Activated T-cell treated with anti-CD3 and anti-CD28 coated beads, Interleukin-2, amount 50 U/mL, for 4 hours (primary cell): Measurements from ENCODE around the gene PLSCR2. TPM values are rescaled to one million over a fixed set of nuclear protein-coding genes. Genes with fewer than 3 reads are reported as not detected.
"Not testable (repeated sequence)": the region's sequence is repeated elsewhere in the genome, so short reads cannot be mapped to it uniquely, and the experiment has no call there.

Experiments
- ATAC-seq, 2 donors: fragments of 200-7000 bp; cut with Tn5 transposase; one replicate each; pipeline ENCODE4 v1.10.0; 2021
- DNase-seq: peaks from one replicate; pipeline ENCODE4 v3.0.0-alpha.2; 2020
- H3K27me3 Mint-ChIP-seq: one replicate; pipeline ENCODE4 v1.8.0; 2021; ENCODE audit warnings: low read depth, mixed read lengths
- H3K36me3 Mint-ChIP-seq: one replicate; pipeline ENCODE4 v1.8.0; 2022; ENCODE audit warnings: mixed read lengths; ENCODE audit not compliant: insufficient read depth
- H3K4me1 Mint-ChIP-seq: one replicate; pipeline ENCODE4 v1.8.0; 2021; ENCODE audit warnings: low read depth, mixed read lengths
- H3K4me3 Mint-ChIP-seq: one replicate; pipeline ENCODE4 v1.8.0; 2021; ENCODE audit warnings: mild to moderate bottlenecking, moderate library complexity, mixed read lengths
- H3K9me3 Mint-ChIP-seq: one replicate; pipeline ENCODE4 v1.8.0; 2021; ENCODE audit warnings: mixed read lengths
- total RNA-seq, 3 donors: library from RNA; stranded (reverse); gene quantifications; one replicate each; pipeline ENCODE4 v1.2.1, GENCODE V29; 2021

PLSCR2 gene
- total RNA-seq, 3 donors from 2014 or later: 0.26 TPM; not detected in 2

- DNase-seq (no peak), ATAC-seq (peak; percentile 62 to 77)
- Mint-ChIP-seq H3K36me3 (peaks cover 3% of the 10 kb centered on the region), H3K4me1 (peaks cover 4% of the 10 kb centered on the region), H3K4me3 (peak overlapping the region; percentile 74), H3K27me3 (peaks cover 4% of the 10 kb centered on the region), H3K9me3 (peaks cover under 1% of the 10 kb centered on the region)
These were observed 28.8 kb upstream of the PLSCR2 start for GRCh38 chr3:146498002-146498736.

DNA sequence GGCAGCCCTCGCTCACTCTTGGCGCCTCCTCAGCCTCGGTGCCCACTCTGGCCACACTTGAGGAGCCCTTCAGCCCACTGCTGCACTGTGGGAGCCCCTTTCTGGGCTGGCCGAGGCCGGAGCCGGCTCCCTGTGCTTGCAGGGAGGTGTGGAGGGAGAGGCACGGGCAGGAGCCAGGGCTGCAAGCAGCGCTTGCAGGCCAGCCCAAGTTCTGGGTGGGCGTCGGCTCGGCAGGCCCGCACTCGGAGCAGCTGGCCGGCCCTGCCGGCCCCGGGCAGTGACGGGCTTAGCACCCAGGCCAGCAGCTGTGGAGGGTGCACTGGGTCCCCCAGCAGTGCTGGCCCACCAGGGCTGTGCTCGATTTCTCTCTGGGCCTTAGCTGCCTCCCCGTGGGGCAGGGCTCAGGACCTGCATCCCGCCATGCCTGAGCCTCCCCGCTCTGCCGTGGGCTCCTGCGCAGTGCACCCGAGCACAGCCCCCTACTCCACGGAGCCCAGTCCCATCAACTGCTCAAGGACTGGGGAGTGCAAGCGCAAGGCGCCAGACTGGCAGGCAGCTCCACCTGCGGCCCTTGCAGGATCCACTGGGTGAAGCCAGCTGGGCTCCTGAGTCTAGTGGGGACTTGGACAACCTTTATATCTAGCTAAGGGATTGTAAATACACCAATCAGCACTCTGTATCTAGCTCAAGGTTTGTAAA, 27.9 kb upstream of the PLSCR2 start:
- not testable (repeated sequence) for DNase-seq, H3K27me3 Mint-ChIP-seq, H3K4me3 Mint-ChIP-seq, H3K36me3 Mint-ChIP-seq, H3K4me1 Mint-ChIP-seq, H3K9me3 Mint-ChIP-seq, ATAC-seq

- no peaks in the 10 kb centered on the region for H3K36me3 Mint-ChIP-seq
- peaks cover 9% of the 10 kb centered on the region for H3K27me3 Mint-ChIP-seq
- H3K9me3 Mint-ChIP-seq: peaks cover 13% of the 10 kb centered on the region
- DNase-seq: no peak
- ATAC-seq: no peak
- H3K4me3 Mint-ChIP-seq: no peak overlapping the region
- peaks cover 4% of the 10 kb centered on the region for H3K4me1 Mint-ChIP-seq
These were observed 27.4 kb upstream of the PLSCR2 start for GRCh38 chr3:146496726-146497125.

GRCh38 chr3:146496251-146496650, 26.9 kb upstream of the PLSCR2 start:
- ATAC-seq: no peak
- Mint-ChIP-seq H3K4me1 (peaks cover 4% of the 10 kb centered on the region), H3K4me3 (no peak overlapping the region), H3K27me3 (peaks cover 9% of the 10 kb centered on the region), H3K9me3 (peaks cover 17% of the 10 kb centered on the region), H3K36me3 (no peaks in the 10 kb centered on the region)
- DNase-seq: no peak

DNA sequence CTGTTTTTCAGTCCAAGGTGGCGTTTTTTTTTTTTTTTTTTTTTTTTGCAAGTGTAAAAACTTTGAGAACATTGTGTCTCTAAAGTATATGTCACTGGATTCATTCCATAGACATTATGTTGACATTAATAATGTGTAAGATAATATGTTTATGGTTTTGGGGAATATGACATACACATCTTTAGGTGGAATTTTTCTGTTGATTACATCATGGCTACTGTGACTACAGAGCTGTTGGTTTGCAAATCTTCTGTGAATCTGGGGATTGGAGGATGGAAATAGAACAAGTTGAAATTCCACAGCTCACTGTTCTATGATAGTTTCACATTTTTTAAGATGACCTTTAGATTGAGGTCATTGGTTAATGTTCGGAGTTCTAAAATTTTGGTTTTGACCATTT, 24.4 kb upstream of the PLSCR2 start:
- H3K27me3 Mint-ChIP-seq: peaks cover 9% of the 10 kb centered on the region
- peaks cover 36% of the 10 kb centered on the region for H3K9me3 Mint-ChIP-seq
- H3K4me3 Mint-ChIP-seq: no peak overlapping the region
- H3K4me1 Mint-ChIP-seq: peaks cover 4% of the 10 kb centered on the region
- H3K36me3 Mint-ChIP-seq: no peaks in the 10 kb centered on the region
- ATAC-seq (no peak), DNase-seq (no peak)

GRCh38 chr3:146493221-146493620, 23.9 kb upstream of the PLSCR2 start:
- DNase-seq (no peak), ATAC-seq (no peak)
- H3K36me3 Mint-ChIP-seq: no peaks in the 10 kb centered on the region
- H3K4me3 Mint-ChIP-seq: no peak overlapping the region
- H3K27me3 Mint-ChIP-seq: peaks cover 9% of the 10 kb centered on the region
- H3K9me3 Mint-ChIP-seq: peaks cover 37% of the 10 kb centered on the region
- H3K4me1 Mint-ChIP-seq: peaks cover 2% of the 10 kb centered on the region

- H3K9me3 Mint-ChIP-seq: peaks cover 40% of the 10 kb centered on the region
- H3K4me1 Mint-ChIP-seq: no peaks in the 10 kb centered on the region
- peaks cover 14% of the 10 kb centered on the region for H3K27me3 Mint-ChIP-seq
- H3K4me3 Mint-ChIP-seq: no peak overlapping the region
- DNase-seq: no peak
- ATAC-seq: no peak
- no peaks in the 10 kb centered on the region for H3K36me3 Mint-ChIP-seq
These were observed 21.9 kb upstream of the PLSCR2 start for GRCh38 chr3:146491303-146491702.

- no peak for ATAC-seq
- Mint-ChIP-seq H3K4me1 (no peaks in the 10 kb centered on the region), H3K27me3 (peaks cover 17% of the 10 kb centered on the region), H3K4me3 (no peak overlapping the region), H3K9me3 (peaks cover 30% of the 10 kb centered on the region), H3K36me3 (peaks cover 2% of the 10 kb centered on the region)
- no peak for DNase-seq
These were observed 15.9 kb upstream of the PLSCR2 start for GRCh38 chr3:146485297-146485696.

GRCh38 chr3:146476094-146476740, 6.9 kb upstream of the PLSCR2 start:
- Mint-ChIP-seq H3K9me3 (no peaks in the 10 kb centered on the region), H3K4me3 (no peak overlapping the region), H3K27me3 (peaks cover 27% of the 10 kb centered on the region), H3K36me3 (no peaks in the 10 kb centered on the region), H3K4me1 (no peaks in the 10 kb centered on the region)
- ATAC-seq (no peak), DNase-seq (no peak)

DNA sequence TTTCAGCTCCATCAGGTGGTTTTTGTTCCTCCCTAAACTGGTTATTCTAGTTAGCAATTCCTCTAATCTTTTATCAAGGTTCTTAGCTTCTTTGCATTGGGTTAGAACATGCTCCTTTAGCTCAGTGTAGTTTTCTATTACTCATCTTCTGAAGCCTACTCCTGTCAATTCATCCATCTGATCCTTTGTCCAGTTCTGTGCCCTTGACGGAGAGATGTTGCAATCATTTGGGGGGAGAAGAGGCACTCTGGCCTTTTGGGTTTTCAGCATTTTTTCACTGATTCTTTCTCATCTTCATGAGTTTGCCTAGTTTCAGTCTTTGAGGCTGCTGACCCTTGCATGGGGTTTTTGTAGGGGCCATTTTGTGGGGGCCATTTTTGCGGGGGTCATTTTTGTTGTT, 5.6 kb upstream of the PLSCR2 start:
- H3K36me3 Mint-ChIP-seq, H3K9me3 Mint-ChIP-seq, H3K4me3 Mint-ChIP-seq, ATAC-seq, H3K4me1 Mint-ChIP-seq, DNase-seq: not testable (repeated sequence)
- peaks cover 22% of the 10 kb centered on the region for H3K27me3 Mint-ChIP-seq

DNA sequence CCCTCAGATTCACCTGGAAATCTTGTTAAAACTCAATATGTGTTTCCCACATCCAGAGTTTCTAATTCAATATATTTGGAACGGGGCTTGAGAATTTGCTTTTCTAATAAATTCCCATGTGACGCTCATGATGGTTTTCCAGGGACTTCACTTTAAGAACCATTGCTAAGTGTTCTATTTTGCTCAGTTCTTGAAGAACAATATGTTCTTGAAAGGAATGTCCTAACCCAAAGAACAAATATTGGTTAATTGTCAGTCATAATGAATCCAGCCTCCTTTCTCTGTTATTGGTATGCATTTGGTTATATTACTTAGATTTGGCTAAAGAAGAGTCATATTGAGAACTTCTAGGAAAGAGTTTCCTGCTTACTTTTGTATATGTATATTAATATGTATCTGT, 4.4 kb upstream of the PLSCR2 start:
- H3K4me1 Mint-ChIP-seq: peaks cover 2% of the 10 kb centered on the region
- no peaks in the 10 kb centered on the region for H3K36me3 Mint-ChIP-seq

DNA sequence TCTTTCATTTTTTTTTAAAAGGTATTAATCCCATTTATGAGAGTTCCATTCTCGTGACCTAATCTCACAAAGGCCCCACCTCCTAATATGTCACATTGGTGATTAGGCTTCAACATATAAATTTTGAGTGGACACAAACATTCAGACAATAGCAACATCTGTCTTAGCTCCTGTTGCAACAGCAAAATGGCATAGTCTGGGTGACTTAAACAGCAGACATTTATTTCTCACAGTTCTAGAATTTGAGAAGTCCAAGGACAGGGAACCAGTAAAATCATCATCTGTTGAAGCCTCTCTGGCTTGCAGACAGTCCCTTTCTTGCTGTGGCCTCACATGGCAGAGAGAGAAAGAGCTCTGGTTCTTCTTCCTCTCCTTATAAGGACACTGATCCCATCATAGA, 3.2 kb upstream of the PLSCR2 start:
- DNase-seq: no peak
- Mint-ChIP-seq H3K27me3 (peaks cover 9% of the 10 kb centered on the region), H3K9me3 (no peaks in the 10 kb centered on the region), H3K4me3 (no peak overlapping the region), H3K4me1 (peaks cover 2% of the 10 kb centered on the region), H3K36me3 (no peaks in the 10 kb centered on the region)
- no peak for ATAC-seq

More for the DNA sequence above, 4.4 kb upstream of the PLSCR2 start:
- peaks cover 15% of the 10 kb centered on the region for H3K27me3 Mint-ChIP-seq
- H3K4me3 Mint-ChIP-seq: no peak overlapping the region
- no peak for DNase-seq
- no peak for ATAC-seq
- no peaks in the 10 kb centered on the region for H3K9me3 Mint-ChIP-seq

GRCh38 chr3:146471012-146471411, 1.7 kb upstream of the PLSCR2 start:
- Mint-ChIP-seq H3K4me3 (no peak overlapping the region), H3K9me3 (no peaks in the 10 kb centered on the region), H3K36me3 (no peaks in the 10 kb centered on the region), H3K27me3 (peaks cover 9% of the 10 kb centered on the region), H3K4me1 (peaks cover 2% of the 10 kb centered on the region)
- no peak for ATAC-seq
- DNase-seq: no peak

- H3K9me3 Mint-ChIP-seq: no peaks in the 10 kb centered on the region
- ATAC-seq (no peak), DNase-seq (no peak)
- no peaks in the 10 kb centered on the region for H3K36me3 Mint-ChIP-seq
- peak overlapping the region; percentile 80 for H3K4me3 Mint-ChIP-seq
- peaks cover 2% of the 10 kb centered on the region for H3K4me1 Mint-ChIP-seq
- H3K27me3 Mint-ChIP-seq: peaks cover 4% of the 10 kb centered on the region
These were observed 1.1 kb upstream of the PLSCR2 start for GRCh38 chr3:146470425-146470990.
